Stimulated activated CD4-positive, alpha-beta T cell treated with anti-CD3 and anti-CD28 coated beads, Interleukin-2, amount 100 ng/mL, for 48 hours (primary cell): ENCODE data around the gene ST7.

ENCODE experiments used
- DNase-seq, 2 donors: peaks; one replicate each; pipeline ENCODE4 v3.0.0-alpha.2; 2020

Gene ST7

GRCh38 chr7:117165656-117166055 is 212.4 kb downstream of the ST7 start:
- no peak for DNase-seq

- DNase-seq, result no peak
These were observed 216.6 kb downstream of the ST7 start for GRCh38 chr7:117169907-117170306.

GRCh38 chr7:117171106-117171505 is 217.8 kb downstream of the ST7 start:
- no peak for DNase-seq

GRCh38 chr7:117172283-117172682 is 219.0 kb downstream of the ST7 start:
- DNase-seq, result no peak

DNA sequence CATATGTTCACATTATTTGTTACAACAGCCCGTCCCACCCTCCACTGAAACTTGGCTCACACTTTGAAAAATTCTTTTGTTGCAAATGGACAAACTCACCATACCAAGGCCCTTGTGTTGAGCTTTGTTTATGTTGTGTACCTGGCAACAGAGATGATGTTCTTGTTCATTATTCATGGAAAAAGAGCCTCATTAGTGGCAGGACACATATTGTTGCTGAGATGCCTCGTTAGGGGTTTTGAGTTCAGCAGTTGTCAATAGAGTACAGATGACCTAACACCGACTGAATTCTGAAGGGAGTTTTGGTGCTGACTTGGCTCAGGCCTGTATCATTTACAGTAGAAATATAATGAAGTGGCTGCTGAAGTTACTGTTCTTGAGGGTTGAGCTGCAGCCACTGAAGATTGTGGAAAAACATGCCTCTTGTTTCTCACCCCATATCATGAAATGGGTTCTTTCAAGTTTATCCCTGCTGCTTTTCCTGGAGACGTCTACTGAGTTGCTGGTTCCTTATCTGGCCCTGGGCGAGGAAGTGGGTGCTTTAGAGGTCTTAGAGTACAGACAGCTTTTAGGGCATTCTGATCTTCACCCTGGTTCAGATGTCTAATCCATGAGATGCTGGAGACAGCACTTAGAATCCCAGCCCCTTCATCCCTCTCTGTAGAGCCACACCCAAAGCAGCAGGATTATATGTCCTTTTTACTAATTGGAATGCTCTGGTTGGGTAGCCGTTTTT is 219.9 kb downstream of the ST7 start:
- no peak for DNase-seq

DNA sequence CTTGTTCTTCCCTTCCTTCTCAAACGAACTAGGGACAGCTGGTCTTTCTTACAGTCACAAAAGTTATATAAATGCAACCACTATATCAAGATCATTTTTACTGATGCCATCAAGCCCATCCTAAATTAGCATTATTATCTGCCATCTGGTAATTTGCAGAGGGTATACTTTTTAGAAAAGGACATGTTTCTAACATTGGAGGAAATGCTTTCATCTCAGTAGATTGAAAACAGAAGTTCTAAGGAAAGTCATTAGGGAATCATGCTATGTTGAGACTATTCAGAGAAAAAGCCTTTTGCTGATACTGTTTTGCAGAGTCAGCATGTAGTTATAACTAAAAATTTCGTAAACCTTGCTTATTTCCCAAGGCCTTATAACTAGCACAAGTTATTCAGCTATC is 222.9 kb downstream of the ST7 start:
- no peak for DNase-seq

DNA sequence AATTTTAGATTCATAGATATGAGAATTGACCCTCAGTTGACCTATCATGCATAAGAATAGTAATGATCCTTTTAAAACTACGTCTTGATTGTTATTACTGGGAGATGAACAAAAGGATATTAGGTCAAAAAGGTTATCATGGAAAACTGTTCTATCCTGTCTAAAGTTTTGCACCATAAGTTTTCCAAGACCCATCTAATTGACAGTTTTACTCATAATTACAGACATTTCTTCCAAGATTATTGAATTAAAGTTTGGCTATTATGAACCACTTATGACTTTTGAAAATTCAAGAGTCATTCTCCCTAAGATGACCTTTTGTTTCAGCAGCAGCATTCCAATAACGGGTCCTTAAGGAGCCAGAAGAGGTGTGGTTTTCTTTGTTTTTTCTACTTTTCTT is 225.3 kb downstream of the ST7 start:
- no peak for DNase-seq

DNA sequence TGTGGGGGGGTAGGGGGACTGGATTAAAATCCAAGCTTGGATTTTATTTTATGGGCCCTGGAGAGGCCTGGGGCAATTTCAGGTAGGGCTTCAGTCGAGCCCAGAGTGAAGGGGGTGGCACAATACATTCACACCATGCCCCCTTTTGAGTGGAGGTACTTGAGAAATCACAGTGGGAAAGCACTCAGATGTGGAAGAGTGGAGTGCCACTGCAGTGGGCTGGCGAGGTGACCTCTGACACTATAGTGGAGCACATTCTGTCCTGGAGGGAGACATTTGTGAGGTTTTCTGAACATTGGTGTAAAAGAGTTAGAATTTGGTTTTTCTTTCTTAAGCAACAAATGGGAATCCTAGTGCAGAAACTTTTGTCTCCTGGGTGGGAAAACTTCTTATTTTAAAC is 226.4 kb downstream of the ST7 start:
- no peak for DNase-seq

DNA sequence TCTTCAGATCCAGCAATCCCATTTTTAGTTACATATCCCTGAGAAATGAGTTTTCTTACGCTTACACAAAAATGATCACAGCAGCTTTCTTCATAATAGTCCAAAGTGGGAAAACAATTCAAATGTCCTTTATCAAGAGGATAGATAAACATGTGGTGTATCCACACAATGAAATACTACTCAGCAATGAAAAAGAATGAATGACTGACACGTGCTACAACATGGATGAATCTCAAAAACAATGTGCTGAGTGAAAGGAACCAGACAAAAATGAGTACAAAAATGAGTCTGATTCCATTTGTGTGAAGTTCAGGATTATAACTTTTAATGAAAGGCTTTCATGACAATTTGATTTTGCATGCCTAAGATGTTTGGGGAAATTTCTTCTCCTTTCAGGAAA is 230.4 kb downstream of the ST7 start:
- no peak for DNase-seq

DNA sequence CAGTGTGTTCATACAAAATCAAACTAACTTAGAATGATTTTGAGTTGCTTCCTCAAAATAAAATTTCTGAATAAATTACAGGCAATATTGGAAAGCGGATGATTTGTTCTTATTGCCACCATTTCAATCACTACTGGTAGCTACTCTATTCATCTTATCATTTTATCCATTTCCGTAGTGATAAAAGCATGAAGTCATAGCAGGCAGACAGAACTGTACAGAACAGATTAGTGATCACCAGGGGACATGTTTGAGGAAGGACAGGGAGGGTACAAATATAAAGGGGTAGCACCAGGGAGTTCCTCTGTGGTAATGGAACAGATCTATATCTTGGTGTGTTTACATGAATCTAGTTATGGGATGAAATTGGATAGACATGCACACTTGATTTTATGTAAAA is 231.1 kb downstream of the ST7 start:
- no peak for DNase-seq

GRCh38 chr7:117185124-117185523 is 231.8 kb downstream of the ST7 start:
- DNase-seq, result no peak

DNA sequence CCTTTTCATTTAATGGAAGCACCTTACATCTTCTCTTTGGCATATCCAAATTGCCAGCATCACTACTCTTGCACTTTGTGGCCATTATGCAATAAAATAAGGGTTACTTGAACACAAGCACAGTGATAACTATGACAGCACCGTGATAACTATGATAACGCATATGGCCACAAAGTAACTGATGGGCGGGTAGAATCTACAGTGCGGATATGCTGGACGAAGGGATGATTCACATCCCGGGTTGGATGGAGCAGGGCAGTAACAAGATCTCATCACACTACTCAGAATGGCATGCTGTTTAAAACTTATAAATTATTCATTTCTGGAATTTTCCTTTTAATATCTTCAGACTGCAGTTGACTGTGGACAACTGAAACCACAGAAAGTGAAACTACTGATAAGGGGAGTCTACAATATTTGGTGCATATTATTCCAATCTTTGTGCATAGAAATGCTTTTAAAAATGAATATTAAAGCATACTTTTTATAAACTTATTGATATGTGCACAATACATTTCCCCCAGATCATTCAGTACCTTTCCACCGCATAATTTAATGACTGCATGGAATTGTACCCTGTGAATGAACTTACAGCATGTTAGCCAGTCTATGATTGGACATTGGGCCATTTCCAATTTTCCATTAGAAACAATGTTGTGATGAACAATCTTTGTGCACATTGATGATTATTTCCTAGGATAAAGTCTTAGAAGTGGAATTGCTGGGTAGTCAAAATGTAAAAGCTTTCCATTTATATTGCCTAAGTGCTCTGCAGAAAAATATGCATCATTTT is 233.1 kb downstream of the ST7 start:
- no peak for DNase-seq

GRCh38 chr7:117188376-117188775 is 235.1 kb downstream of the ST7 start:
- no peak for DNase-seq

GRCh38 chr7:117188949-117189592 is 235.8 kb downstream of the ST7 start:
- no peak for DNase-seq

DNA sequence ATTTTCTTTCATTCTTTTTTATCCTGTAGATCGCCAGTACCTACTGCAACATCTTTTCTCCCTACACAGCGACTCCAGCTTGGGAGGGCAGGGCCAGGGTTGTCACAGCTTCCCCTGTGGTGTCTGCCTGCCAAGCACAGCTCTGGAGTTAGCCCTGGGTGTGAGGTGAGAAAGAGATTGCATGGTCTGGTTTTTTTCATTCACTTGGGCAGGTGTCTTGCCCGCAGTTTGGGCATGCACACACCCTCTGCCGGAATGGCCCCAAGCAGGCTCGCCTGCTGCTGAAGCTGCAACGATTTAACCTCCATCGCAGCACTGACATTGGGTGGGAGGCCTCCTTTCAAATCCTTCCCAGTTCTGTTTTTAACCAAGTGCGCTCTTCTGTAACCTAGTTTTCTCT is 236.8 kb downstream of the ST7 start:
- DNase-seq, result no peak

GRCh38 chr7:117190746-117191435 is 237.6 kb downstream of the ST7 start:
- DNase-seq, result no peak

DNA sequence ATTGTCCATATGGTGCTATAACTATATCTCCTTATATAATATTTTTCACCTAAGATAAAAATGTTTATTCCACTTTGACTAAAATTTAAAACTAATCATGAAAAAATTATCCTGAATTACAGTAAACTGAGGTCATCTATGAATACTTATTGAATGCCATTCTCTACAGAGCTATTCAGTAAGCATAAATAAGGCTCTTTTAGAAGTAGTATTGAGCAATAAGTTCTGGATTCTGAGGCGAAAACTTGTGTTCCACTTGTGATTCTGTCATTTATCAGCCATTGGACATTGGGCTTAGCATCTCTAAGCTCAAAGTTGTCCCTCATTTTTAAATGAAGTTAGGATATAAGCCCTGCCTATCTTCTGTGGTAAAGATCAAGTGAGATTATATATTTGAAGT is 238.8 kb downstream of the ST7 start:
- DNase-seq, result no peak

GRCh38 chr7:117193564-117193963 is 240.3 kb downstream of the ST7 start:
- DNase-seq, result no peak

DNA sequence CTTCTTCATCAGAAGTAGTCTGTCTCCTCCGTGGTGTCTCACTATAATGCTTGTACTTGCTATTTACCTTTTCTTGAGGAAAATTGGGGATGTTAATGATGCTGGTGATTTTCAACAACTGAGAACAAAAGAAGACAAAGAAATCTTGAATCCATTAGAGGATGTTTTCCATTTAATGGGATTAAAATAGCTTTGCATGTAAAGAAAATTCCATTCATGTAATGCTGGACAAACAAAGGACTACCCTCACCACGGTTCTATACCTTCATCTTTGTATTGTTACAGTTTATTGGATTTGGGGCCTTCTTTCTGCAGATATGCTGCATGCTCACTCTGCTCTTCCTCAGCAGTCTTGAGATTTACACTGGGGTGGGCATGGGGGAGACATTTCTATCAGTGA is 241.1 kb downstream of the ST7 start:
- DNase-seq, result no peak

DNA sequence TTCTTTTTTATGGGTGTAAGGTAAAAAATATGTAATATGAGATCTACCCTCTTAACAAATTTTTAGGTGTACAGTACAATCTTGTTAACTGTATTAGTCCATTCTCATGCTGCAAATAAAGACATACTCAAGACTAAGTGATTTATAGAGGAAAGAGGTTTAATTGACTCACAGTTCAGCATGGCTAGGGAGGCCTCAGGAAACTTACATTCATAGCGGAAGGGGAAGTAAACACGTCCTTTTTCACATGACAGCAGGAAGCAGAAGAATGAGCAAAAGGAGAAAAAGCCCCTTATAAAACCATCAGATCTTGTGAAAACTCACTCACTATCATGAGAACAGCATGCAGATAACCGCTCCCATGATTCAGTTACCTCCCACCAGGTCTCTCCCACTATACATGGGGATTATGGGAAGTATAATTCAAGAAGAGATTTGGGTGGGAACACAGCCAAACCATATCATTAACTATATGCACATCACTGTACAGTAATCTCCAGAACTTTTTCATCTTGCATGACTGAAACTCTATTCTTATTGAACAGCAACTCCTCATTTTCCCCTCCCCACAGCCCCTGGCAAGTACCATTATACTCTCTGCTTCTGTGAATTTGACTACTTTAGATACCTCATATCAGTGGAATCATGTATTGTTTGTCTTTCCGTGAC is 242.2 kb downstream of the ST7 start:
- DNase-seq, result no peak

DNA sequence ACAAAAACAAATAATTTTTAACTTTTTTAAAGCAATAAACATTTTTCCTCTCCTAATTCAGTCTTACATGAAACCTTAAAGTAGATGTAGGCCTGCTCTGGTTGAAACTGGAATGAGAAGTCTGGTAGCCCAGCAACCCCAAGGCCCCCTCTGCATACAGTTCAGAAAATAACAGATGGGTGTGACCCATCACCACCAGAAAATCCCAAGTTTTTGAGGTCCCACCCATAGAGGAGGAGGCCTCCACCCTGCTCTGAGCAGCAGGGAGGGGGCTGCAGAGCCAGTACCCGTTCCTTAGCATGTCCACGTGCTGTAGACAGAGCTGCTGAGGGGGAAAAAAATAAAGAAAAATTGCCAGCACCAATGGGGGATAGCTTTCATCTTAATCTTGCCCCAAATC is 246.8 kb downstream of the ST7 start:
- DNase-seq, result no peak

GRCh38 chr7:117200786-117201458 is 247.6 kb downstream of the ST7 start:
- DNase-seq, result no peak
